HG03457 (cell line): ENCODE measurements around the gene TMEM198.

Experiments used
- ATAC-seq: cut with Tn5 transposase; IDR thresholded peaks from one replicate; pipeline ENCODE4 v1.9.1; 2021; ENCODE audit warnings: moderate number of reproducible peaks; ENCODE audit not compliant: unreplicated experiment

Gene TMEM198

DNA sequence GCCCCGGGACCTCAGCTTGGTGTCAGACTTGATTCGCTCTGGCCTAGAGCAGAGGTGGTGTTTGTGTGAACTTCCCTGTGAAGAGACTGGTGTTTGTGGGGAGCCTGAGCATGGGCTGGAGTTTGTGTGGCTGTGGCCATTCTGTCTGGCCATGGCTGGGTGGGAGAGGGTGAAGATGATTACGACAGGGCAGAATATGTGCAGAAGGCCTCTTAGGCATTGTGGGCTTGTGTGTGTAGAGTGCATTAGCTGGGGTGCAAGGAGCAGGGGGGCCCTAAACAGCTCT is 17.0 kb downstream of the TMEM198 start:
- ATAC-seq = no peak

DNA sequence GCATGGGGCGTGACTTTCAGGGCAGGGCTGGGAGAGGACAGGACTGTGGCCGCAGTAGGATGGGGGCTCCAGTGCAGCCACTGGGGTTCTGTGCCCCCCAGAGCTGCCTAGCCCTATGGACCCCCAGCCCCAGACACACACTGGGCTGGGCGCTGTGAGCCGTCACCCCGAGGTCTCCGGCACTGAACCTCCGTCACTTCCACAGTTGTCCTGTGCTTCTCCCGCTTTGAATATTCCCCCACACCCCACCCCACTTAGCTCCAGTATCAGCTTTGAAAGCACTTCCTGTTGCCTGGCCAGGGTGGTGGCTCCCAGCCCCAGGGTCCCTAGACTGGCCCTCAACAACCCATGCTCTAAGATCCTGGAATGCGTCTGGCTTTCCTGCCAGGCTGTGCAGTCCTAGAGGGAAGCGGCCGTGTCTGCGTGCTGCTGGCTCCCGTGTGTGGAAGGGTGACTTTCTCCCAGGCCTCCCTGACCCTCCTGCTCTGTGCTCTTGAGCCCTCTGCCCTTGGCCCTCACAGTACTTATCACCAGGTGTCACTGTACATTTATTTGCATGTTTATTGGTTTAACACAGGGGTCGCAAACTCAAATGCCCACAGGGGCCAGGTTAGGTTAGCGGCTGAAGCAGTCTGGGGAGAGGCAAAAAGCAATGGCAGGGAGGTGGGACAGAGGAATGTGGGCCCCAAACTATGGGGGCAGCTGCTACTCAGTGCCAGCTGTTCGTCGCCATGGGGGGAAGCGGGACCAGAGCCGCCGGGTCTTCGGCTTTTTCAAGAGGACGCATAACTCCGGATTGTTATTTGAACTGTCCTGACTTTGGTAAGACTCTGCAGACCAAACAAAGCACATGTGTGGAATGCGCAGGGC is 17.6 kb downstream of the TMEM198 start:
- ATAC-seq = no peak

DNA sequence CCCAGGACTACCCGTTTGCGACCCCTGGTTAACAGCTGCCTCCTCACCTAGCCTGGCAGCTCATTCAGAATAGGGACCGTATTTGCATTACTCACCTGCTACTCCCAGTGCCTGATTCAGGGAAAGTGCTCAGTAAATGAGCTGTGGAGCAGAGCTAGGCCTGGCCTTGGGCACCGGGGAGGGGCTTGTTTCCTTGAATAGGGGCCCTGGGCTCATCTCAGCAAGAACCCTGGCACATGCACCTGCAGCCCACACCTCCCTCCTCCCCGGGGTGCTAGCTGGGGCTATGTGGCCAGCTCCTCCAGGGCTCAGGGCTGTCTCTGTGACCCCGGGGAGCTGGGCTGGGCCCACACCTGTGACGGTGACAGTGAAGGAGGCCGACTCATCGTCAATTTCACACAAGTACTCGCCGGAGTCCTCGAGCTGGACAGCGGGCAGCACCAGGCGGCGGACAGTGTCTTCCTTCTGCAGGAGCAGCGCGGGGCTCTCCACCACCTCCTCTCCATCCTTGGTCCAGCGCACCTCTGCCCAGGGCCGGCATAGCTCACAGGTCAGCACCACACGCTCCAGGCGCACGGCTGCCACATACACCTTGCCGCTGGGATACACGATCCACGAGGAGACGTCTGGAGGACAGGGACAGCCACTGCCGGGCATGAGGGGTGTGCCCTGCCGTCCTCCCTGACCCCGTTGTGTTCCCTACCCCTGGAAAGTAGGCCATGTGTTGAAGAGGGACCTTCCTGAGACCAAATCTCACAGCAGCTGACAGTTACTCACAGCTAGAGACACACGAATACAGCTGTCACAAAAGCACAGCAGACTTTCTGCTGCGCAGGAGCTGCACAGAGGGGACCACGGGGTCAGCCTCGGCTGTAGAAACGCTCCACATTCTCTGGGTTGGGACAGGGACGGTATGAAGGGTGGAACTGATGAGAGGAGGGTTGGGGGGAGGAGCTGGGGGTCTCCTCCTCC is 18.5 kb downstream of the TMEM198 start:
- no peak for ATAC-seq

DNA sequence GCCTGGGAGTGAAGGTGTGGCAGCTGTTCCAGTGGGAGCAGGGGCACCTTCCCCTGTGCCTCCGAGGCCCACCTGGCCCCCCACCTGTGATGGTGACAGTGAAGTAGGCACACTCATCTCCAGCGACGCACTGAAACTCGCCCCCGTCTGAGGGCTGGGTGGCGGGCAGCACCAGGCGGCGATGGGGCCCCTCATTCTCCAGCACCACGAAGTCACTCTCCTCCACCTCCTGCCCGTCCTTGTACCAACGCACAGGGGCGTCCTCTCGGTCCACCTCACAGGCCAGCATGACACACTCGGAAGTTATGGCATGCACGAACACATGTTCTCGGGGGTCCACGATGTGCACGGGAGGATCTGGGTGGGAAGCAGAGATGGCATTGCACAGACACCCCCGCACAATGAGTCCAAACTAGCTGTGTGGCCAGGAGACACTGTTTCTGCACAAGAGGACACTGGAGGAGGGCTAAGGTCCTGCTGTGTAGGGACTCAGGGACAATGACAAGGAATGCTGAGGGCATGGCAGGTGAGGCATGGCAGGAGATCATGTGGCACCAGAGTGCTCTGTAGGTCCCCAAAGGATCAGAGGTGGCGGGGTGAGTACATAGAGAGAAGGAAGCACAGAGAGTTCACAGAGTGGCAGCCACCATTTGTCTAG is 19.6 kb downstream of the TMEM198 start:
- ATAC-seq = no peak

GRCh38 chr2:219565130-219566080 is 21.6 kb downstream of the TMEM198 start:
- ATAC-seq = no peak

GRCh38 chr2:219566640-219567039 is 22.8 kb downstream of the TMEM198 start:
- ATAC-seq = no peak

- ATAC-seq = no peak
Measured at GRCh38 chr2:219567131-219567530, 23.3 kb downstream of the TMEM198 start.

- no peak for ATAC-seq
Measured at GRCh38 chr2:219567791-219568361, 24.0 kb downstream of the TMEM198 start.

GRCh38 chr2:219569041-219569440 is 25.2 kb downstream of the TMEM198 start:
- ATAC-seq = no peak

DNA sequence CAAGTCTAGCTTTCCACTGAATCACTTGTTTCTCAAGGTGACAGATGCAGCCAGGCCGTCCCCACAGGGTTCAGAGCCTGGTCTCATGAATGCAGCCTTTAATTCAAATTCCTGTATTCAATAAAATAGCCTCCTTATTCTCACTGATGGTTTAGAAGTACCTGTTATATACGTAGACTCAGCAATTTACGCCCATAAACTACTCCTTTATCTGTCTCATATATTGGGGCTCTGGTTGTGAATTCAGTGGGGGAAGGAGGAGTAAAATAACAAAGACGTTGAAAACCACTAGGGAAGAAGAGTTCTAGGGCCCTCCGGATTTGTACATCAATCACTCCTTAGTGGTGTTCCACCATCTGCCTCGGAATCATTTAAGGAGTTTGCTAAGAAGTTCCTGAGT is 25.8 kb downstream of the TMEM198 start:
- no peak for ATAC-seq

DNA sequence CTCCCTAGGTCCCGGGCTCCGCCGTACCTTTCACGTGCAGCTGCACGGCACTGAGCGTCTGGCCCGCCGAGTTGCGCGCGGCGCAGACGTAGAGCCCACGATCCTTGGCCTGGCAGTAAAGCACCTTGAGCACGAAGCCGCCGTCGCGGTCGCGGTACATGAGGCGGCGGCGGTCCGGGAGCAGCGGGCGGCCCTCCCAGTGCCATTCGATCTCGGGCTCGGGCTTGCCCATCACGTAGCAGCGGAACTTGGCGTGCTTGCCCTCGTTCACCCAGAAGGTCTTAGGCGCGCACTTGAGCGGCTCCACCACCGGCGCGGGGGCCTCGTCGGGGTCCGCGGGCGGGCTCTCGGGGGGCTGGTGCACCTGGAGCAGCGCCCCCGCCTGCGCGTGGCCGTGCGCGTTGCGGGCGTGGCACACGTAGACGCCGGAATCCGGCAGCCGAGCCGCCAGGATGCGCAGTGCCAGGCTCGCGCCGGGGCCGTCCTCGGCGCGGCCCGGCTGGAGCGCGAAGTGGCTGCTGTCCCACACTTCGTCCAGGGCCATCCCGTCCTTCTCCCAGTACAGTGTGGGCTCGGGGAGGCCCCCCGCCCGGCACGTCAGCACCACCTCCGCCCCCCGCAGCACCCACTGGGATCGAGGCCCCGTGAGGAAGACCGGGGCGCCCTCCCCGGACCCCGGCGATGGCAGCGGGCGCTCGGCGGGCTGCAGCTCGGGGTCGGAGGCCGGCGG is 26.5 kb downstream of the TMEM198 start:
- no peak for ATAC-seq

- ATAC-seq = no peak
Measured at GRCh38 chr2:219570924-219571310, 27.1 kb downstream of the TMEM198 start.

DNA sequence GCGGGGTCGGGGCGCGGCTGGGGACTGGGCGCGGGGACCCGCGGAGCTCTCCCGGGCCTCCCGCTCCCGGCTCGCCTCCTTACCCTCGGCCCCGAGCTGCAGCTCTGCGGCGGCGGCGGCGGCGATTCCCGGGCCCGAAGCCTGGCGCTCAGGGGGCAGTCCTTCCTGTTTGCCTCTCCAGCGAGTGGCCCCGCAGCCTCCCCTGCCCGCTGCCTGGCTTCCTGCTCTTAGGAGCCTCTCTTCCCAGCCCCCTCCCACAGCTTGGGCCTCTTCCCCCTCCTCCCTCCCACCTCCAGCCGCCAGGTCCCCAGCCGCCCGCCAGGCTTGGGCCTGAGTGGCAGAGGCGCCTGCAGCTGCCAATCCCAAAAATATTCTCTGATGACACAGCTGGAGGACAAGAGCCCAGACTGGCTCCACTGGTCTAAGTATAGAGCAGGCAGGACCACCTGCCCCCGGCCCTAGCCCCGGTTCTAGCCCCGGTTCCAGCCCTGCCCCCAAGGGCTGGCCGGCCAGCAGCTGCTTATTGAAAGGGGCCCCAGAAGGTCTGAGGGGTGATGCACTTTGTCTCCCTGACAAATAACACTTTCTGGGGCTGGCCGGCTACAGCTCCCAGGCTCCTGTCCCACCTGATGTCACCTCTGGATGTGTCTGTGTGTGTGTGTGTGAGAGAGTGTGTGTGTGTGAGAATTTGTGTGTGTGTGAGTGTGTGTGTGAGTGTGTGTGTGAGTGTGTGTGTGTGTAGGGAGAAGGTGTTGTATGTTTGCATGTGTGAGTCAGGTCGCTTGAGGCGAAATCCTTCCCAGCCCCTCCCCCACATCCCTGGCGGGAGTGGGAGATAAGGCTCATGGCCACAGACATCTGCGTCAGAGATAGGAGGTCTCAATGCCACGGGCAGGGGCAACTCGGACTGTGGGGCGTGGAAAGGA is 27.7 kb downstream of the TMEM198 start, which contains the start of gene OBSL1:
Gene OBSL1, minus strand, starts transcription at position 229 of the 926 bp plus-strand sequence. CDS start 307 bp downstream, outside the sequence.
- no peak for ATAC-seq

DNA sequence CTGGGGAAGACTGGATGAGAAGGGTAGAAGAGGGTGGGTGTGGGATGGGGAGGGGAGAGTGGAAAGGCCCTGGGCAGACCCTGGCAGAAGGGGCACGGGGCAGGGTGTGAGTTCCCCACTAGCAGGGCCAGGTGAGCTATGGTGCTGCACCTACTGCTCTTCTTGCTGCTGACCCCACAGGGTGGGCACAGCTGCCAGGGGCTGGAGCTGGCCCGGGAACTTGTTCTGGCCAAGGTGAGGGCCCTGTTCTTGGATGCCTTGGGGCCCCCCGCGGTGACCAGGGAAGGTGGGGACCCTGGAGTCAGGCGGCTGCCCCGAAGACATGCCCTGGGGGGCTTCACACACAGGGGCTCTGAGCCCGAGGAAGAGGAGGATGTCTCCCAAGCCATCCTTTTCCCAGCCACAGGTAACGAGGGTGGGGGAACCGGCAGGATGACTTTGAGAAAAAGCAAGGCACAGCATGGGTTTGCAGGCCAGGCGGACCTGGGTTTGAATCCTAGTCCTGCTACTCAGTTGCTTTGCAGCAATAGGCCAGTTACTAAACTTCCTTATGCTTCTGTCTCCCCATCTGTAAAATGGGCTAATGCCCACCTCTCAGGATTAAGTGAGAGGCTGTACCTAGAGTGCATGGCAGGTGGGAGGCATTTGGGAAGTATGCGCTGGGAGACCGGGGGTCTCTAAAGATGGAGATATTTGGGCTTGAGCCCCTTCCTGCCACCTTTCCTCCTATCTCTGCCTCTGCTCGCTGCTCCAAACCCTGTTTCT is 28.6 kb downstream of the TMEM198 start, which contains the start of gene INHA:
Gene INHA, plus strand, starts transcription at position 74 of the 765 bp plus-strand sequence. Its CDS starts 65 bp downstream, at position 139.
- ATAC-seq = no peak

DNA sequence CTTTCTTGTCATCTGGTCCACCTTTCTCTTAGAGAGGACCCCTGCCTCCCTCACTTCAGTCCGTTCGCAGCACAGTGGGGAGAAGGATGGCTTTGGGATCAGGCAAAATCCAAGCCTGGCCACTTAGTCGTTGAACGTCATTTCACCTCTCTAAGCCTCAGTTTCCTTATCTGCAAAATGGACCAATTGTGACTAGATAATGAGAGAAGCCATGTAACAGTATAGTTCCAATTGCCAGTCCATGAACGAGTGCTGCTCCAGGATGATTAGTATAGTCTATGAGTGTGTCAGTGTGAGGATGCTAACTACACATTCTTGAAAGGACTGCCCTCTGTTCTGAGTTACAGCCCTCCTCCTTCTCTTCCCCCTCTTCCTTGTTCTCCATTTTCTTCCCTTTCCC is 29.3 kb downstream of the TMEM198 start:
- no peak for ATAC-seq

DNA sequence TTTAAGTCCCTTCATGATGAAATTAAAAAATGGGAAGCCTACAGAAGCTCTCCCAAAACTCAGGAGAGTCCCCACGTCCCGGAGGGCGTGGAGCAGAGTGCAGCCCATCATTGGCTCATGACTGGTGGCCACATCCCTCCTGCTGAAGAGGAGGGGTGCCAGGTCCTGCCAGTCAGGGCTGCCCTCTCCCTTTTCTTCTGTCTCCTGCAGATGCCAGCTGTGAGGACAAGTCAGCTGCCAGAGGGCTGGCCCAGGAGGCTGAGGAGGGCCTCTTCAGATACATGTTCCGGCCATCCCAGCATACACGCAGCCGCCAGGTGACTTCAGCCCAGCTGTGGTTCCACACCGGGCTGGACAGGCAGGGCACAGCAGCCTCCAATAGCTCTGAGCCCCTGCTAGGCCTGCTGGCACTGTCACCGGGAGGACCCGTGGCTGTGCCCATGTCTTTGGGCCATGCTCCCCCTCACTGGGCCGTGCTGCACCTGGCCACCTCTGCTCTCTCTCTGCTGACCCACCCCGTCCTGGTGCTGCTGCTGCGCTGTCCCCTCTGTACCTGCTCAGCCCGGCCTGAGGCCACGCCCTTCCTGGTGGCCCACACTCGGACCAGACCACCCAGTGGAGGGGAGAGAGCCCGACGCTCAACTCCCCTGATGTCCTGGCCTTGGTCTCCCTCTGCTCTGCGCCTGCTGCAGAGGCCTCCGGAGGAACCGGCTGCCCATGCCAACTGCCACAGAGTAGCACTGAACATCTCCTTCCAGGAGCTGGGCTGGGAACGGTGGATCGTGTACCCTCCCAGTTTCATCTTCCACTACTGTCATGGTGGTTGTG is 30.9 kb downstream of the TMEM198 start:
- ATAC-seq = no peak
